ENCODE data around the gene GMIP. TPM values are rescaled to one million over a fixed set of nuclear protein-coding genes. Genes with fewer than 3 reads are reported as not detected.

The GMIP gene
- total and polyA plus RNA-seq, 2 of the 4 experiments (the other 2 are of a cell fraction): 4.1 to 11.0 TPM

DNA sequence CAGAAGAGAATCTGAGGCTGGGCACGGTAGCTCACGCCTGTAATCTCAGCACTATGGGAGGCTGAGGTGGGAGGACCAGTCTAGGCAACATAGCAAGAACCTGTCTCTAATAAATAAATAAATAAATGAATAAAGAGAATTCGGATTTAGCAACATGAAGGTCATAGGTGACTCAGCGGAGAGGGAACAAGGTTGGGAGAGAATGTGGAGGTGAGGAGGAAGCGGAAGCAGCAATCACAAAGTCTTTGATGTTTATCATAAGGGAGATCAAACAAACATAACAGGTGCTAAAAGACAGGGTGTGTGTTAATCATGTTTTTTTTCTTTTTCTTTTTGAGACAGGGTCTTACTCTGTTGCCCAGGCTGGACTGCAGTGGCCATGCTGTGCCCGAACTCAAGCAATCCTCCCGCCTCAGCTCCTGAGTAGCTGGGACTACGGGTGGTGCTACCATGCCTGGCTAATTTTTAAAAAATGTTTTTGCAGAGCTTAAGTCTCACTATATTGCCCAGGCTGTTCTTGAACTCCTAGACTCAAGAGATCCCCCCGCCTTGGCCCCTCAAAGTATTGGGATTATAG is 41.2 kb downstream of the GMIP start:
- Histone ChIP-seq H2AK5ac (ENCODE audit: low read depth, low read length) (no peak overlapping the region), H2AFZ (replicated peaks; ENCODE audit: low read length, poor library complexity) (no peak overlapping the region), H3K14ac (replicated peaks; ENCODE audit: low read depth, low read length) (no peak overlapping the region), H2BK15ac (ENCODE audit: low read depth, low read length) (no peak overlapping the region), H3K56ac (ENCODE audit: extremely low read depth, insufficient read depth, low read length) (no peak overlapping the region), H2BK120ac (ENCODE audit: low read depth, low read length) (no peak overlapping the region), H3K36me3 (ENCODE audit: control insufficient read depth, insufficient read depth, low read length) (no peaks in the 10 kb centered on the region; the same call in 1 of the 2 replicates), H4K8ac (ENCODE audit: low read depth in 2 of 2, low read length in 2 of 2) (no peak overlapping the region), H3K27ac (ENCODE audit: insufficient read depth, low read length) (no peak overlapping the region), H3K4me1 (ENCODE audit: control insufficient read depth, insufficient read depth, low read length) (no peaks in the 10 kb centered on the region), H3K9ac (ENCODE audit: low read depth, low read length) (no peak overlapping the region), H3K18ac (ENCODE audit: low read depth, low read length) (no peak overlapping the region), H4K5ac (ENCODE audit: low read depth, low read length) (no peak overlapping the region), H3K23ac (ENCODE audit: low read depth, low read length) (no peak overlapping the region), H4K91ac (ENCODE audit: insufficient read depth, low read depth, low read length) (no peak overlapping the region), H3K9me3 (ENCODE audit: control insufficient read depth, insufficient read depth, low read length) (no peaks in the 10 kb centered on the region), H3K4me3 (ENCODE audit: insufficient read depth, low read depth, low read length) (no peak overlapping the region), H2AK9ac (replicated peaks; ENCODE audit: low read depth, low read length, poor library complexity) (no peak overlapping the region), H3K9me1 (ENCODE audit: insufficient read depth, low read length) (peaks cover 10% of the 10 kb centered on the region), H2BK5ac (ENCODE audit: low read depth, low read length, poor library complexity, severe bottlenecking) (no peak overlapping the region), H4K20me1 (ENCODE audit: insufficient read depth, low read length) (no peaks in the 10 kb centered on the region), H3K4me2 (ENCODE audit: low read depth, low read length) (no peak overlapping the region), H3K4ac (ENCODE audit: low read depth, low read length) (no peak overlapping the region), H2BK20ac (ENCODE audit: low read depth, low read length) (no peak overlapping the region), H3K79me1 (ENCODE audit: low read depth in 1 of 2, low read length in 2 of 2) (0 out of 4 replicates have a peak, but pooled peaks cover 0 to 5% of the 10 kb centered on the region in 2 experiments), H3K27me3 (ENCODE audit: control insufficient read depth, insufficient read depth, low read length) (no peaks in the 10 kb centered on the region)
- CTCF ChIA-PET: no interaction called here
- in situ Hi-C loops (cut with MboI; ENCODE audit: low sequenced_read_pairs): no loop called here
- intact Hi-C loops (cut with micrococcal nuclease): no loop called here
- TF ChIP-seq MXI1 (IDR thresholded peaks at IDR 0.05; ENCODE audit: borderline replicate concordance, low read depth, low read length) (no peak), RFX5 (IDR thresholded peaks at IDR 0.05; ENCODE audit: low read depth, low read length) (no peak), FOS (IDR thresholded peaks at IDR 0.05; ENCODE audit: low read depth, low read length) (no peak), MAFK (IDR thresholded peaks at IDR 0.05; ENCODE audit: low read depth, low read length) (no peak), RCOR1 (IDR thresholded peaks at IDR 0.05; ENCODE audit: insufficient replicate concordance, low read length) (no peak)
- TF ChIP-seq, protein P1, sequence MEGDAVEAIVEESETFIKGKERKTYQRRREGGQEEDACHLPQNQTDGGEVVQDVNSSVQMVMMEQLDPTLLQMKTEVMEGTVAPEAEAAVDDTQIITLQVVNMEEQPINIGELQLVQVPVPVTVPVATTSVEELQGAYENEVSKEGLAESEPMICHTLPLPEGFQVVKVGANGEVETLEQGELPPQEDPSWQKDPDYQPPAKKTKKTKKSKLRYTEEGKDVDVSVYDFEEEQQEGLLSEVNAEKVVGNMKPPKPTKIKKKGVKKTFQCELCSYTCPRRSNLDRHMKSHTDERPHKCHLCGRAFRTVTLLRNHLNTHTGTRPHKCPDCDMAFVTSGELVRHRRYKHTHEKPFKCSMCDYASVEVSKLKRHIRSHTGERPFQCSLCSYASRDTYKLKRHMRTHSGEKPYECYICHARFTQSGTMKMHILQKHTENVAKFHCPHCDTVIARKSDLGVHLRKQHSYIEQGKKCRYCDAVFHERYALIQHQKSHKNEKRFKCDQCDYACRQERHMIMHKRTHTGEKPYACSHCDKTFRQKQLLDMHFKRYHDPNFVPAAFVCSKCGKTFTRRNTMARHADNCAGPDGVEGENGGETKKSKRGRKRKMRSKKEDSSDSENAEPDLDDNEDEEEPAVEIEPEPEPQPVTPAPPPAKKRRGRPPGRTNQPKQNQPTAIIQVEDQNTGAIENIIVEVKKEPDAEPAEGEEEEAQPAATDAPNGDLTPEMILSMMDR (conservative IDR thresholded peaks at IDR 0.05; ENCODE audit: low read depth, low read length): no peak
- TF ChIP-seq, protein P2, sequence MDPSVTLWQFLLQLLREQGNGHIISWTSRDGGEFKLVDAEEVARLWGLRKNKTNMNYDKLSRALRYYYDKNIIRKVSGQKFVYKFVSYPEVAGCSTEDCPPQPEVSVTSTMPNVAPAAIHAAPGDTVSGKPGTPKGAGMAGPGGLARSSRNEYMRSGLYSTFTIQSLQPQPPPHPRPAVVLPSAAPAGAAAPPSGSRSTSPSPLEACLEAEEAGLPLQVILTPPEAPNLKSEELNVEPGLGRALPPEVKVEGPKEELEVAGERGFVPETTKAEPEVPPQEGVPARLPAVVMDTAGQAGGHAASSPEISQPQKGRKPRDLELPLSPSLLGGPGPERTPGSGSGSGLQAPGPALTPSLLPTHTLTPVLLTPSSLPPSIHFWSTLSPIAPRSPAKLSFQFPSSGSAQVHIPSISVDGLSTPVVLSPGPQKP (IDR thresholded peaks at IDR 0.05; ENCODE audit: borderline replicate concordance, low read depth, low read length): no peak
- no peak for DNase-seq
- BruUV-seq (replicated peaks): no TSS peak
- no peak for ATAC-seq (ENCODE audit: low read depth)
- dilution Hi-C loops (cut with HindIII; ENCODE audit: low sequenced_read_pairs, unreplicated experiment): no loop called here
- no CpG with 5 or more reads among the region's 9 CpGs for WGBS, 2 experiments (ENCODE audit: extremely low coverage in 2 of 2, insufficient read length in 1 of 2)
- POLR2A ChIA-PET (ENCODE audit: unreplicated experiment): no interaction called here
